Motor neuron (in vitro differentiated cells): ENCODE measurements around the gene AGMO. TPM values are rescaled to one million over a fixed set of nuclear protein-coding genes. Genes with fewer than 3 reads are reported as not detected.
A peak's percentile ranks its signal among the peaks of the same experiment; 100 is the strongest.

Experiments
- ATAC-seq, 8 experiments: fragments of 200-7000 bp; cut with Tn5 transposase; replicated peaks in 6 of 8; 2 replicates each; pipeline ENCODE4 v1.8.0; 2021; ENCODE audit warnings: mild to moderate bottlenecking in 8 of 8, moderate library complexity in 8 of 8
- H3K27ac ChIP-seq, 2 donors: fragments of 250-450 bp; sonication (Bioruptor Pico); 2 replicates each; pipeline ENCODE4 v1.9.0; 2021; ENCODE audit warnings: antibody characterized with exemption in 2 of 2, mild to moderate bottlenecking in 2 of 2, moderate library complexity in 1 of 2
- H3K4me1 ChIP-seq, 2 donors: fragments of 250-450 bp; sonication (Bioruptor Pico); replicated peaks in 1 of 2; 2 replicates each; pipeline ENCODE4 v1.6.1; 2021; ENCODE audit warnings: antibody characterized with exemption in 2 of 2, mild to moderate bottlenecking in 2 of 2, moderate library complexity in 1 of 2
- H3K4me3 ChIP-seq, 5 donors: fragments of 250-450 bp; sonication (Bioruptor Pico); 2 replicates each; pipeline ENCODE4 v1.9.0; 2021; ENCODE audit warnings: antibody characterized with exemption in 5 of 5, mild to moderate bottlenecking in 5 of 5, moderate library complexity in 4 of 5
- WGBS, 10 experiments: fragments of 450-650 bp; shearing (Covaris generic); methylation state at CpG; one replicate each; pipeline ENCODE4 v1.0.0; 2022; 5-methylcytosine and 5-hydroxymethylcytosine counted together
- in situ Hi-C, 9 experiments: fragments of 400-800 bp; cut with MboI; loops; one replicate each; pipeline ENCODE4 v1.15.0; 2021; ENCODE audit warnings: low sequenced_read_pairs in 9 of 9, low pct_unique_long_range_greater_than_20kb in 2 of 9; ENCODE audit not compliant: unreplicated experiment in 9 of 9
- total RNA-seq, 8 experiments: library from RNA; unstranded; fragments of 300-600 nt; gene quantifications; 2 replicates each; pipeline versions ENCODE4 v1.2.3 to v1.2.4, GENCODE V29; 2022

AGMO gene
- total RNA-seq, 8 experiments from 2014 or later = 0.13 to 8.9 (median 0.50) TPM; not detected in 2

GRCh38 chr7:15489861-15490260 is 72.0 kb downstream of the AGMO start:
- in situ Hi-C loops = no loop called here
- peaks cover 0 to 11% of the 10 kb centered on the region in 2 donors for H3K4me1 ChIP-seq
- H3K4me3 ChIP-seq = no peak overlapping the region
- WGBS, 10 experiments = 35 to 100% (median 83%) methylated on average over 2 to 3 of the region's 3 CpGs
- no peak for ATAC-seq
- H3K27ac ChIP-seq = no peak overlapping the region

- Histone ChIP-seq H3K27ac (no peak overlapping the region), H3K4me3 (no peak overlapping the region), H3K4me1 (peaks cover 0 to 11% of the 10 kb centered on the region in 2 donors)
- in situ Hi-C loops = no loop called here
- WGBS, 10 experiments = 19 to 90% (median 65%) methylated on average over 1 to 4 of the region's 4 CpGs; no CpG with 5 or more reads in 1 of the 10 experiments
- peak in 5 of 8 experiments; percentile 52 to 84 (median 80) for ATAC-seq
Measured at GRCh38 chr7:15489383-15489782, 72.4 kb downstream of the AGMO start.

- in situ Hi-C loops = no loop called here
- no peak overlapping the region for H3K27ac ChIP-seq
- H3K4me3 ChIP-seq = no peak overlapping the region
- 35 to 100% (median 78%) methylated on average over 1 to 2 of the region's 2 CpGs for WGBS, 10 experiments
- no peak for ATAC-seq
- peaks cover 0 to 11% of the 10 kb centered on the region in 2 donors for H3K4me1 ChIP-seq
Measured at GRCh38 chr7:15488401-15488800, 73.4 kb downstream of the AGMO start.

- ATAC-seq = no peak
- H3K4me3 ChIP-seq = no peak overlapping the region
- H3K27ac ChIP-seq = no peak overlapping the region
- in situ Hi-C loops = no loop called here
- 67 to 100% (median 100%) methylated on average over 1 of the region's 1 CpG; no CpG with 5 or more reads in 1 of the 10 experiments for WGBS, 10 experiments
- peaks cover 0 to 11% of the 10 kb centered on the region in 2 donors for H3K4me1 ChIP-seq
Measured at GRCh38 chr7:15487896-15488295, 73.9 kb downstream of the AGMO start.

- in situ Hi-C loops = no loop called here
- Histone ChIP-seq H3K4me1 (peaks cover 0 to 11% of the 10 kb centered on the region in 2 donors), H3K27ac (no peak overlapping the region), H3K4me3 (no peak overlapping the region)
- WGBS, 10 experiments = 29 to 100% (median 56%) methylated on average over 1 to 5 of the region's 5 CpGs
- peak in 5 of 8 experiments; percentile 60 to 89 (median 78) for ATAC-seq
Measured at GRCh38 chr7:15485998-15486397, 75.8 kb downstream of the AGMO start.

GRCh38 chr7:15485431-15485830 is 76.4 kb downstream of the AGMO start:
- no peak for ATAC-seq
- peaks cover 0 to 11% of the 10 kb centered on the region in 2 donors for H3K4me1 ChIP-seq
- no peak overlapping the region for H3K27ac ChIP-seq
- WGBS, 10 experiments = 26 to 94% (median 70%) methylated on average over 1 to 5 of the region's 5 CpGs; no CpG with 5 or more reads in 2 of the 10 experiments
- in situ Hi-C loops = no loop called here
- no peak overlapping the region for H3K4me3 ChIP-seq

- in situ Hi-C loops = no loop called here
- ATAC-seq = peak in 2 of 8 experiments; percentile 22 to 48
- Histone ChIP-seq H3K27ac (no peak overlapping the region), H3K4me1 (peaks cover 0 to 7% of the 10 kb centered on the region in 2 donors), H3K4me3 (no peak overlapping the region)
- WGBS, 10 experiments = 6 to 100% (median 75%) methylated on average over 1 to 2 of the region's 2 CpGs; no CpG with 5 or more reads in 1 of the 10 experiments
Measured at GRCh38 chr7:15481132-15481531, 80.7 kb downstream of the AGMO start.

GRCh38 chr7:15478401-15478800 is 83.4 kb downstream of the AGMO start:
- Histone ChIP-seq H3K27ac (no peak overlapping the region), H3K4me3 (no peak overlapping the region), H3K4me1 (no peaks in the 10 kb centered on the region)
- in situ Hi-C loops = no loop called here
- 20 to 100% (median 85%) methylated on average over 1 to 4 of the region's 4 CpGs; no CpG with 5 or more reads in 3 of the 10 experiments for WGBS, 10 experiments
- no peak for ATAC-seq

GRCh38 chr7:15476531-15476918 is 85.3 kb downstream of the AGMO start:
- no peak overlapping the region for H3K27ac ChIP-seq
- H3K4me3 ChIP-seq = no peak overlapping the region
- in situ Hi-C loops = no loop called here
- no peak for ATAC-seq
- WGBS, 10 experiments = 11 to 96% (median 89%) methylated on average over 2 to 3 of the region's 3 CpGs; no CpG with 5 or more reads in 2 of the 10 experiments
- no peaks in the 10 kb centered on the region for H3K4me1 ChIP-seq

- no peak for ATAC-seq
- Histone ChIP-seq H3K4me3 (no peak overlapping the region), H3K4me1 (peaks cover 0 to 2% of the 10 kb centered on the region in 2 donors), H3K27ac (no peak overlapping the region)
- WGBS, 10 experiments = 19 to 90% (median 85%) methylated on average over 2 to 7 of the region's 7 CpGs
- in situ Hi-C loops = no loop called here
Measured at GRCh38 chr7:15475808-15476530, 85.8 kb downstream of the AGMO start.

GRCh38 chr7:15471669-15471950 is 90.2 kb downstream of the AGMO start:
- Histone ChIP-seq H3K4me3 (no peak overlapping the region), H3K27ac (no peak overlapping the region), H3K4me1 (peaks cover 0 to 2% of the 10 kb centered on the region in 2 donors)
- ATAC-seq = no peak
- in situ Hi-C loops = no loop called here

GRCh38 chr7:15470825-15471668 is 90.8 kb downstream of the AGMO start:
- H3K27ac ChIP-seq = no peak overlapping the region
- peak in 5 of 8 experiments; percentile 36 to 93 (median 49) for ATAC-seq
- H3K4me1 ChIP-seq = peaks cover 0 to 2% of the 10 kb centered on the region in 2 donors
- WGBS, 10 experiments = 29 to 100% (median 67%) methylated on average over 1 of the region's 1 CpG; no CpG with 5 or more reads in 1 of the 10 experiments
- no peak overlapping the region for H3K4me3 ChIP-seq
- in situ Hi-C loops = no loop called here

- Histone ChIP-seq H3K4me3 (no peak overlapping the region), H3K27ac (no peak overlapping the region), H3K4me1 (no peaks in the 10 kb centered on the region)
- WGBS, 10 experiments = 24 to 100% (median 91%) methylated on average over 1 to 3 of the region's 3 CpGs; no CpG with 5 or more reads in 2 of the 10 experiments
- ATAC-seq = no peak
- in situ Hi-C loops = no loop called here
Measured at GRCh38 chr7:15464667-15465121, 97.1 kb downstream of the AGMO start.
